Cerebellar nuclear complex (tissue), 1 donor: ENCODE data around the gene SETDB1.

Experiments used
- DNase-seq, 2 experiments: peaks; one replicate each; lab custom pipeline; 2025; lab: John Stamatoyannopoulos, UW

Gene SETDB1

DNA sequence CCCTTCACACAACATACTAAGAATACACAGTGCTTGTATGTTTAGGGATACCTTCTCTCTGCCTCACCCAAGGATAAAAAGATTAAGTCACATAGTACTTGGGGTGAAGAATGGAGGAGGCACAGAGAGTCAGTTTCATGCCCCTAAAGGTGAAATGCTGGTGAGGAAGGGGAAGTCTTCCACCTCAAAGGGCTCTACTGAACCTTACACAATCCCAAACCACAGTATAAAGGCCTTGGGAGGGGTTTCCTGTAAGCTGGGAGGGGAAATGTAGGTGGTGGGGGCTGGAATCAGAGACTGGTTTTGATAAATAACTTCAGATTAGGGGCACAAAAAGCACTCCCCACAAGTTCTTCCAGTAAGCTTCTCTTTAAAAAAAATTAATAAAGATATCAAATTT, 77.0 kb downstream of the SETDB1 start:
- no peak for DNase-seq

GRCh38 chr1:151005729-151006319, 79.7 kb downstream of the SETDB1 start:
- no peak for DNase-seq

- peak; percentile 63 to 77 for DNase-seq
Observed at GRCh38 chr1:151006327-151007052, 80.3 kb downstream of the SETDB1 start, which contains the start of gene MINDY1. Gene MINDY1, minus strand, starts transcription at chr1:151006902. Its CDS starts 4,285 bp downstream, at chr1:151002617.

GRCh38 chr1:151007853-151008243, 81.7 kb downstream of the SETDB1 start:
- DNase-seq, result no peak

- peak; percentile 64 to 75 for DNase-seq
Observed at GRCh38 chr1:151008244-151009205, 82.4 kb downstream of the SETDB1 start, which contains the start of gene PRUNE1. Gene PRUNE1, plus strand, starts transcription at chr1:151008449. Its CDS starts 184 bp downstream, at chr1:151008633.

- DNase-seq, result no peak
Observed at GRCh38 chr1:151009206-151009587, 83.0 kb downstream of the SETDB1 start.

- DNase-seq, result no peak
Observed at GRCh38 chr1:151009674-151010345, 83.6 kb downstream of the SETDB1 start.

DNA sequence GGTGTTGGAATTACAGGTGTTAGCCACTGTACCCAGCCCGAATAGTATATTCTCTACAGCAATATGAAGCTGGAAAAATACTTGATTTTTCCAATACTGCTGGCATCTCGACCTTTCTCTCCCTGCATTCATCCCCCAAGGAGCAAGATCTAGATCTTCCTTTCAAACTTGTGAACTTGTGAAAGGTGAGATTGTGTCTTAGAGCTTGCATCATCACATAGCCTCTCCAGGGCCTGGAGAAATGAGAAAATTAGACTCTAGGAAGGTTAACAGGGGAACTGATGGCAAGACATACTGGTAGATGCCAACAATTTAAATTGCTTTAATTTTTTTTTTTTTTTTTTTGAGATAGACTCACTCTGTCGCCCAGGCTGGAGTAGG, 84.2 kb downstream of the SETDB1 start:
- DNase-seq, result no peak

DNA sequence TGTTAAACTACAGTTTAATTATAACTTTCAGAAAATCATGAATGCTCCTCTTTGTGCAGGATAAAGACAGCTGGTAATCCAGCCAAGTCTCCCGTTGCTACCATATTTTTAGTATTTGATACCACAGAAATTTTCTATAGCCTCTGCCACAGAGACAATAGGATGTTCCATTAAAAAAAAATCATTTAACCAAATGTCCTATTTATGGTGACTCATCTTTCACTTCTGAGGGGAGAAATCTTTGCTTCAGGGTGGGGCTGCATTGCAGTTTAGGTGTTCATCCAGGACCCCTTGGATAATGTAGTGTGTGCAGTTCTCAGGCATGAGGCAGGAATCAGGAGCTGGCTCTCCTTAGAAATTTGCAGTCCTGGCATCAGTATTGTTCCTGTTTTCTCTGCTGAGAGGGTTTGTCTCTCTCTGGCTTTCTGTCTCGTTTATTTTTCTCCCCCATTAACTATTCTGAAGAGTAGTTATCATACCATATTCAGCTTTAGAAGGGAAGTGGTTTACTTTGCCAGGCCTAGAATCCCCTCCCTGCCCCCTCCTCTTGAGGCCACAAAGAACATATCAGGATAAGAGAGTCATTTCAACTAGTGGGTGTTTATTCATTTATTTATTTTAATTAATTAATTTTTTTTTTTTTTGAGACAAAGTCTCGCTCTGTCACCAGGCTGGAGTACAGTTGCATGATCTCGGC, 85.1 kb downstream of the SETDB1 start:
- DNase-seq, result no peak

GRCh38 chr1:151012684-151013471, 86.7 kb downstream of the SETDB1 start:
- no peak for DNase-seq

- no peak for DNase-seq
Observed at GRCh38 chr1:151013518-151013917, 87.4 kb downstream of the SETDB1 start.
